Measurements from ENCODE around the gene SF3B2.

GRCh38 chr11:66055021-66055420, 2.9 kb downstream of the SF3B2 start:
- no peak for TF ChIP-seq ARNTL (CRISPR knock-in tag; IDR thresholded peaks at IDR 0.05; ENCODE audit: borderline replicate concordance, low read depth)
- TF ChIP-seq CREB5 (CRISPR knock-in tag; IDR thresholded peaks at IDR 0.05; ENCODE audit: low read depth), result no peak
- no peak for TF ChIP-seq RARB (CRISPR knock-in tag; IDR thresholded peaks at IDR 0.05)
- no peak for TF ChIP-seq ZFP30 (CRISPR knock-in tag; IDR thresholded peaks at IDR 0.05)
- TF ChIP-seq PATZ1 (CRISPR knock-in tag; IDR thresholded peaks at IDR 0.05; ENCODE audit: borderline replicate concordance), result no peak
- TF ChIP-seq ZNF70 (CRISPR knock-in tag; IDR thresholded peaks at IDR 0.05), result no peak
- TF ChIP-seq ZC3H10 (CRISPR knock-in tag; IDR thresholded peaks at IDR 0.05), result no peak
- TF ChIP-seq ESRRG (CRISPR knock-in tag; IDR thresholded peaks at IDR 0.05), result no peak
- TF ChIP-seq CSDC2 (CRISPR knock-in tag; IDR thresholded peaks at IDR 0.05), result no peak
- no peak for TF ChIP-seq TCF4 (CRISPR knock-in tag; IDR thresholded peaks at IDR 0.05; ENCODE audit: borderline replicate concordance)
- no peak for TF ChIP-seq BACH2 (CRISPR knock-in tag; IDR thresholded peaks at IDR 0.05; ENCODE audit: borderline replicate concordance)
- no peak for TF ChIP-seq ISL1 (CRISPR knock-in tag; IDR thresholded peaks at IDR 0.05)
- TF ChIP-seq ZFP3 (CRISPR knock-in tag; IDR thresholded peaks at IDR 0.05), result no peak
- no peak for TF ChIP-seq CSRNP3 (CRISPR knock-in tag; IDR thresholded peaks at IDR 0.05)
